Stimulated activated CD4-positive, alpha-beta T cell treated with anti-CD3 and anti-CD28 coated beads, Interleukin-15, amount 100 ng/mL, for 48 hours (primary cell): ENCODE data around the gene ARHGEF7.
"Not testable (repeated sequence)": the region's sequence is repeated elsewhere in the genome, so short reads cannot be mapped to it uniquely, and the experiment has no call there.

ENCODE experiments used
- DNase-seq, 2 donors: peaks; one replicate each; pipeline ENCODE4 v3.0.0-alpha.2; 2020; ENCODE audit warnings: low read depth in 2 of 2

ARHGEF7 gene

DNA sequence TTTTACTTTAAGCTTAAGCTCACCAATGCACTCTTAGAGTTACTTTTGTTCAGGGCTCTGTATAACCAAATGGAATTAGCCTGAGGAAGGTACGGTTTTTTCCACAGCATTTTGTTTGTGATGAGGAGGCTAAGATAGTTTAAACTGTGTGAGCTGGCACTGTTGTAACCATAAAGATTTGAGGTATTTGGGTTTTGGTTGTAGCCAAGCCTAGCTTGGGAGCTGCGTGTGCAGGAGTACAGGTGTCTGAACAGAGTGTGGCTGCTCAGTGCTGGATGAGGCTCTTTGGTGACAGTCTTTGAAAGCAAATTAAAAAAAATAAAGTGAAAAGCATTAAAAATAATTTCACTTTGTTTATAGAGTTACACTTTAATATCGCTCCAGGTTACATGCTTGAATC, 56.0 kb downstream of the ARHGEF7 start:
- DNase-seq, result no peak

DNA sequence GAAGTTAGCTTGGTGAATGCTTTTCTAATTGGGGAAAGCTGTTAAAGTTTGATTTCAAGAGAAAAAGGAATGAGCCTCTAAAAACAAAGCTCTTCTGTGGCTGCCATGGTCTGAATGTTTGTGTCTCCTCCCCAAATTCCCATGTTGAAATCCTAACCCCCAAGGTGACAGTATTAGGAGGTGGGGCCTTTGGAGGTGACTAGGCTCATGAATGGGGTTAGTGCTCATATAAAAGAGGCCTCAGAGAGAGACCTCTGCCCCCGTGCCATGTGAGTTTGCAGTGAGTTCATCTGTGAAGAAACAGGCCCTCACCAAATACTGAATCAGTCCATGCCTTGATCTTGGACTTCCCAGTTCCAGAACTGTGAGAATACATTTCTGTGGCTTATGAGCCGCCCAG, 56.5 kb downstream of the ARHGEF7 start:
- DNase-seq, result no peak

DNA sequence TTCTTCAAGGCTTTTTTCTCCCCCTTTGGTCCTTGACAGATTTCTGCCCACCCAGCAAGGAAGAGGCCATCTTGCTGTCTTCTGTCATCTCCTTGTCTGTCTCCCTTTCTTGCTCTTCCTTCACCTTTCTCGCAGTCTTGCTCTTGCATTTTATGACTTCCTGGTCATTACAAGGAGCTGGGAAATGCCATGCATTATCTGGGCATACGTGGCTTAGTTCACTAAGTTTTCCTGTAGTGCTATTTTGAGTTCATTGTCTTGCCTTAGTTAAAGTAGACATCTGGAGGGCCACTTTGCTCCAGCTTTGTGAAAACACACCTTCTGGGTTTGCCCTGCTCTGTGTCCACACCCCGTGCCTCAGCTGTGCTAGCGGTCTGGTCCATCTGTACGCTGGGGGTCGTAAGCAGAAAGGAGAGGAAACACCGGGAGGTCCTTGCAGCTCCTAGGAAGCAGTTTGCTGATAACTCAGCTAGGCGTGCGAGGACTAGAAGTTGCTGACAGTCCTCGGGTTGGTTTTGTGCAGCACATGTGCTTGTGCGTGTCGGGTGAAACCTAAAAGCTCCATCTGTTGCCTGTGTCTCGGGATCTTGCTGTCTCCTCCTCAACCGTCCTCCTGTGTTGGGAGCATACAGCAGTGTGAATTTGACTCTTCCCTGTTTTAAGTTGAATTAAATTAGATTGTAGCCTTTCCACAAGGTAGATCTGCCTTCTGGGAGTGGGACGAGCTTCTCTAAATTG, 59.4 kb downstream of the ARHGEF7 start:
- no peak for DNase-seq

DNA sequence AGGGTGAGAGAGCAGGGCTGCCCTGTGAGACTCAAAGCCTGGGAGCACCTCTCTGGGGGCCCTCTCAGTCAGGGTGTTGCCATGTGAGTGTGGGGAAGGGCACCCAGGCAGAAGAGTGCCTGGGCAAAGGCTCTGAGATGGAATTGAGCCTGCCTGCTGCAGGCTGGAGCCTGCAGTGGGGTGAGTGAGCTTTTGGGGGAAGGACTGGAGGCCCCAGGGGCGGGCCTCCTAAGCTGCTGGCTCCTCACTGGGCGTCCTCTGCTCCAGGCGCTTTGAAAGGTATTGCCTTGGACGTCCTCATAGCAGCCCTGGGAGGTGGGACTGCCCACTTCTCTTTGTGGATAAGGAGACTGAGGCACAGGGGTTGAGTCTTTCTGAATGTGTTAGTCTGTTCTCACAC, 60.3 kb downstream of the ARHGEF7 start:
- no peak for DNase-seq

DNA sequence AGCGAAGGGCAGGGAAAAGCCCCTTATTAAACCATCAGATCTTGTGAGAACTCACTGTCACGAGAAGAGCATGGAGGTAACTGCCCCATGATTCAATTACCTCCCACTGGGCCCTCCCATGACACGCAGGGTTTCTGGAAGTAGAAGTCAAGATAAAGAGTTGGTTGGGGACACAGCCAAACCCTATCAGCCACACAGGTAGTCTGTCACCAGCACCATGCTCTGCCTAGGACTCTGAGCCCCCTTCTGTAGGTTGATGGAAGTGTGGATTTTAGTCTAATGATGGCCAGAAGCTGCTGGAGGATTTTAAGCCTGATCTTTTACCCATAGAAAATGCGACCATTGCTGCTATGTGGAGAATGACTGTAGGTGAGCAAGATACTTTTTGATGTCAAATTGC, 60.8 kb downstream of the ARHGEF7 start:
- DNase-seq, result no peak

DNA sequence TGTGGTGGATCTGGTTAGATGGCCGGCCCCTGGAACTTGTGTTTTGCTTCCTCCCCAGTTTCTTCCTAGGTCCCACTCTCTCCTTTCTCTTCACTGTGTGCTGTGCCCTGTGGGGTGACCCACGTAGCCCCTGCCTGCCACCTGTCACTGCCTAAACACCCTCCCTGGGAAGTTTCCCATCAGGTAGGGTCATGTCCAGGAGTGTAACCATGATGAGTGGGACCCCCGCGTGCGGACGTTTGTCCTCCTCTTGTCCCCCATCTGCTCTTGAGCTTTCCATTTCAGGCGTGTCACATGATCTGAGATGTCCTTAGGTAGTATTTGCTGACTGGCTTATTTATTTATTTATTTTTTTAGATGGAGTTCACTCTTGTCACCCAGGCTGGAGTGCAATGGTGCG, 61.3 kb downstream of the ARHGEF7 start:
- DNase-seq, result no peak

DNA sequence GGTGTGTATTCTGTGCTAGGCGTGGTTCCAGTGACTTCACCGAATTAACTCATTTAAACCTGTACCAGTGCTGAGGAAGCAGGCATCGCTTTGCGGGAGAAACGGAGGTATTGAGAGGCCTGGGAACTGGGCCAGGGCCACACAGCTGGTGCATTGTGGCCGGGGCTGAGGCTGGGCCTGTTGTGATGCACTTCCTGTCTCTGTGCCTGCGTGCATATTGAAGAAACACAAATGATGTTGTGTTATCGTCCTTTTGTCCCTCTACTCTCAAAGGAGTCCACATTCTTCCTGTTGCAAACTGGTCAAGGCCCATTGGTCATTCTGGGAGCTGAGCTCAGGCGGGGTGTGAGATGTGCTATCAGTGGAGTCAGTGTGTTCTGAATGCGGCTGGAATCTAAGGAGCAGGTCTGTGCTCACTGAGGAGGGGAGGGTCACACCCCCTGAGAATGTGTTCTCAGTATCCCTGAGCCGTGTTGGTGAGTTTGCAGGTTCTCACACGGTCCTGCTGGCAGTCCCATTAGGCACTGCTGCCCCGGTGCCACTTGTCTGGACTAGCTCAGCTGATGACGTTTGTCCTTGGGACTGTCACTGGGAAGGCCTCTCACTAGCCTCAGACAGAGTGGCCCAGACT, 62.1 kb downstream of the ARHGEF7 start:
- DNase-seq, result no peak

DNA sequence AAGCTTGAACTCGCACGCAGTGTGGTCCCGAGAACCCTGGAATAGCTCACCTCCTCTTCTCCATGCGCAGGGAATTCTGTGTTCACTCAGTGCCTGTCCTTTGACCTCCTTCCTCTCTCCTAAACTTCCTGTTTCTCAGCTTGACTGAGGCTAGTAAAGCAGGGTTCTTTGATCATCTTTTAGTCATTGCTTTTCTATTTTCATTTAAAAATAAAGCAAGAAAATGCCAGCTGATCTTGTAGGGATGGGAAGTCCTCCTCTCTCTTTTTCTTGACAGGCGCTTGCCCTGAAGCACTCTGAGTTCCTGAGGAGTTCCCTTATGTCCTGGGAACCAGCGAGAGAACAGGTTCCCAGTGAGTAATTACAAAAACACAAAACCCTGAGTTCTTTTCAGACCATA, 62.8 kb downstream of the ARHGEF7 start:
- no peak for DNase-seq

DNA sequence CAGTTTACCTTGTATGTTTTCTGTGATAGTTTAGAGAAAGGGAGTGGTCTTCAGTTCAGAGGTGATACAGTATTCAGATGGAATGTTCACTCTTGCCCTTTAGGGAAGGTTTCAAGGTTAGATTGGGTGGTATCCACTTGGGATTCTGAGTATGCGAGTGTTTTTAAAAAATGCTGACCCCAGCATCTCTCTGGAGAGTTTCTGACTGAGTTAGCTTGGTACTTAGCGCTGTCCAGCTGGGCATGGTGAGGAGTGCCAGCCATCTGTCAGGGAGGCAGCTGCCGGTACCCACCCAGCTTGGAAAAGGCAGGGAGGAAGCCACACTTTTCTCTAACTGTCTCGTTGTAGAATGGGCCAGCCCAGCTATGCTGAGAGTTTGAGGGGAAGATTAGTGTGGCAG, 63.3 kb downstream of the ARHGEF7 start:
- DNase-seq, result no peak

DNA sequence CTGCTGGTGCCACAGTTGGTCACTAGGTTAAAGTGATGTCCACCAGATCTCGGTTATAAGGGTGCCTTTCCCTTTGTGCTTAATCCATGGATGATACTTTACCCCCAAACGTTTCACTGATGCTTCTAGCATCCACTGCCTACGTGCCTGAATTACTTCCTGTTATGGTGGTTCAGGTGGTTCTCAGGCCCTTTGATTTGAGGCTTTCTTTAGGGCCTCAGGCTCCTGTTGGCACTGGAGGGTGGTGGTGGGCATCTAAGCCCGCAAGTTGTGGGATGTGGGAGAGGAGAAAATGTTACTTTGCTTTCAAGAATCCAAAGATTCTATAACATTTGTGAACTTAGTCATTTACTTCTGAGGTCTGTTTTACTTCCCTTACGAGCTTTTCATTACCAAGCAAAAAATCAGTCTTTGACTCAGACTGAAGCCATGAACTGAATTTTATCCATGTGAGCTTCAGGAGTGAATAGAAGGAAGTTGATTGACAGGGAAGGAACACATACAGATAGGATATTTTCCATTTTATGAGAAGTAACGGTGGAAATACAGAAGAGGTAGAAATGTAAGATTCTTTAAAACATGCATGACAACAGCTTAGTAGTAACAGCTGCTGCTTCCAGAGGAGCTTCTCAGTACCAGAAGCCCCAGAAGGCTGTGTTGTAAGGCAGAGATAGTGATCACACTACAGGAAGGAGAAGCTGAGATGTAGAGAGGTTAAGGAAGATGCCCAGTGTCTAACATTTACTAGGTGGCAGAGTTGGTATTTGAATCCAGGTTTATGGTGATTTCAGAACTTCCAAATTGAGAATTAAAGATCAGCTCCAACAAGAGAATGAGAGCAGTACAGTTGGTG, 65.0 kb downstream of the ARHGEF7 start:
- DNase-seq, result no peak

DNA sequence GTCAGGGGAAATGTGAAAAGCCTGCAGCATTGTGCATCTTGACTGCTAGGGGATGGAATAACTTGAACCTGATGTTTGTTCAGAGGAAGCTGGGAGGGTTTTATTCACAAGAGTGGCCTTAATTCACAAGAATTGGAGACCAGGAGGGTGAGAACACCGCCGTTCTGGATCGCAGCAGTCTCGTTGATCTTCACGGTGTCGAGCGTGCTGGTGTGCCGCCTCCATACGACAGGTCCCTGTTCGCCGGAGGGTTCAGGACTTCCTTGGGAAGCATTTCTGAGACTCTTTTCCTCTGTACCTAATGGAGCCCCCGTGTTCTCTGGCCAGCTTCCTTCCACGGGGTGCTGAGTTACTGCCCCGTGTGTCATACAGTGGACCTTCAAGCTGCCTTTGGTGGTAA, 66.9 kb downstream of the ARHGEF7 start:
- no peak for DNase-seq

DNA sequence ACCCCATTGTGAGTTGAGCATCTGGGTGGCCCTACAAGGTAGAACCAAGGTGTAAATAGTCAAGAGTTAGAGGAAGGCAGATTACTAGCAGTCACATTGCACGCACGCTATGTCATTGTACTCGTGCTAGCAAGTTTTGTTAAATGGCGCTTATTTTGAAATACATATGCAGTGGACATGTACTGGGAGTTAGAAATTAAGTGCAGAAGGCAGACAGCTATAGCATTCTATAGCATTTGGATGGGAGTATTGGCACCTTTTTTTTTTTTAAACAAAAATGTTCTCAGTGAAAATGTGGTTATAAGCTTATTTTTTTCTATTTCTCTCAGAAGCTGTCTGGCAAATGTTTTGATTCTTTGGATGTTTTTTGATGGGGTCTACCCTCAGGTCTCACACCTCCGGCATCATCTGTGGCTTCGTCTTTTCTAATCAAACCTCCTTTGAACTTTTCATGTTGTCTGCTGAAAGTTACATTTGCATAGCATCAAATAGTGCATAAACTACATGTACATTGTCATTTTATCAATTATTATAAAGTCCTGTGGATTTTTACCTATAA, 68.1 kb downstream of the ARHGEF7 start:
- DNase-seq, result no peak

DNA sequence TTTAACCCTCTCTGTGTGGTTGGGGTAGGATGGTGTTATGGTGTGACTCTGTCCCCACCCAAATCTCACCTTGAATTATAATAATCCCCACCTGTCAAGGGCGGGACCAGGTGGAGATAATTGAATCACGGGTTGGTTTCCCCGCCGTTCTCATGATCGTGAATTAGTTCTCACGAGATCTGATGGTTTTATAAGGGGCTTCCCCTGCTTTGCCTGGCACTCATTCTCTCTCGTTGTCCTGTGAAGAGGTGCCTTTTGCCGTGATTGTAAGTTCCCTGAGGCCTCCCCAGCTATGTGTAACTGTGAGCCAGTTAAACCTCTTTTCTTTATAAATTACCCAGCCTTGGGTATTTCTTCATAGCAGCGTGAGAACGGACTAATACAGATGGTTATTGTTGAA, 68.8 kb downstream of the ARHGEF7 start:
- DNase-seq, result no peak

DNA sequence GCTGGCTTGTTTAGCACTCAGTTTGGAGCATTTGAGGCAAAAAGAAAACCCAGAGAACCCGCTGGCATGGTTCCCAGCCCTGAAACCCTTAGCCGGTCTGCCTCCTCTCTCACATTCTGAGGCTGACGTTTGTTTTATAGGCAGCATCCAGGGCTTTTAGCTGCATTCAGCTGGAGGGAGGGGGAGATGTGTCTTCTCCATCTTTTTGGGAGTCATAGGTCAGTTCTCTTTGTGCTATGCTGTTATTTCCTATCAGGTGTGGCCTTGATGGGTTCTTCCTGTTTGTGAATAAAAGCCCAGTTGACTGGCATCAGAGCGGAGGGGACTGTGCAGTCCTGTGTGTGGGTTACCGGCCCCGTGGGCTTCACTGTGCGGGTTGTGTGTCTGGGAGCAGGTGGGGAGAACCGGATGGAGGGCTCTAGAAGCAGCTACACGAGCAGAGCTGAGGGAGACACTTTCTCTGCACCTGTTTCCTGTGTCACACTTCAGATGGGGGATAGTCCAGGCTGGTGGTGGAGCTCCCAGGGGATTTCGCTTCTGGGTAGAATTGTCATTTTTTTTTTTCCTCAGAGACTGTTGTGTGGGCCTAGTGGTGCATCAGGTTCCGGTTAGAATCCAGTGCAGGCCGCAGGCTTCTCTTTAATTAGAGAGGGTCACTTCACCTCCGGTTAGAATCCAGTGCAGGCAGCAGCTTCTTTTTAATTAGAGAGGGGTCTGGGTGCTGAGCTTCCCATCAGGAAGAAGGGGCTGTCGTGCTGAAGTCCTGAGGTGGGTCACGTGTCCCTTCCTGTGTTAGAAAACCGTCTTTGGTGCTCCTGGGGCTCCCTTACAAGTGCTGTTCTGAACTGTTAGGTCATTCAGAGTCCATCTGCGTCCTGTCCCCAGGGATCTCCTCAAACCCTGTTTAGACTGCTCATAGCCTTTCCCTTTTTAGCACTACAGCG, 69.6 kb downstream of the ARHGEF7 start:
- no peak for DNase-seq

DNA sequence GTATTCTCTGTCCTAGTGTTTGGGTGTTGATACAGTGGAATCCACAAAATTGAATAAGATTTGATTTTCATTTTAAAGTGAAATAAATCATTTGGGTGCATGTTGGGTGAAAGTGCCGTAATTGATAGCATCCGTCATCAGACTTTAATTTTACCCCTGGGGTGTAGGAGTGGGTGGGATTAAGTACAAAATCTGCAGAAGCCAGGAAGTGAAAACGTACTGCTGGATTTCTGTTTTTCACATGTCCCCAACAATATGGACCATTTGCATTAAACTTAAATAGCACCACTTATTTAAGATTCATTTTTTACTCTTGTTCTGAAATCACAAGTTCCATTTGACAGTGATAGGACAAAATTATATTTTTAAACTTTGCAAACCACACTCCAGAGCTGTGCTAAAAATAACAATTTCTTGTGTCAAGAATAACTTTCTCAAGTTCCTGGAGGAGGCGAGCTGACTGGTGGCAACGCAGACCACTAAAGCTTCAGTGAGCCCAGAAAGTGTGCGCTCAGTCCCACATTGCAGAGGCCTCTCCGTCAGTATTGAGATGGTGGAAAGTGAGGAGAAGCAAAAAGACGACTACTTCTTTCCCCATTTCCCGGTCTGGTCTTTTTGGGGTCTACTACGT, 71.3 kb downstream of the ARHGEF7 start:
- DNase-seq, result no peak

DNA sequence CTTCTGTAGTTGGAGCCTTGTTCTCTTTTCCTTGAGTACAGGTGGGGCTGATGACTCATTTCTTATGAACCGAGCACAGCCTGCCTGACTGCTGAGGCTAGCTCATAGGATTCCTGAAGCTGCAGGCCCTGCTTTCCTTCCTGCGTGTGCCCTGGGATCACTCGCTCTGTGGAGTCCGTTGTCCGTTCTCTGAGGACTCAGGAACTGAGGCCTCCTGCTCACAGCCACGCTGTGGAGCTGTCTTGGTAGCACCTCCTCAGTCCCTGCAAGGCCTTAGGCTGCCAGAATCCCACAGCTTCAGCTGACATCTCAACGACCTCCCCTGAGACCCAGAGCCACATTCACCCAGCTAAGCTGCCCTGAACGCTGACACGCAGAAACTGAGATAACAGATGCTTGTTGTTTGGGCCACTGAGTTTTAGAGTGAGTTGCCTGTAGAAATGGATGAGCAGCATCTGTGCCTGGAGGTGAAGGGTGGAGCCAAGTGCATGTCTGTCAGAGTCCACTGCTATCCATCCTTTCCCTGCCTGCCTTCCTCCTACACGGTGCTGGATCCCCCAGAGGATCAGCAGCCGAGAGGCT, 72.9 kb downstream of the ARHGEF7 start:
- DNase-seq, result no peak

DNA sequence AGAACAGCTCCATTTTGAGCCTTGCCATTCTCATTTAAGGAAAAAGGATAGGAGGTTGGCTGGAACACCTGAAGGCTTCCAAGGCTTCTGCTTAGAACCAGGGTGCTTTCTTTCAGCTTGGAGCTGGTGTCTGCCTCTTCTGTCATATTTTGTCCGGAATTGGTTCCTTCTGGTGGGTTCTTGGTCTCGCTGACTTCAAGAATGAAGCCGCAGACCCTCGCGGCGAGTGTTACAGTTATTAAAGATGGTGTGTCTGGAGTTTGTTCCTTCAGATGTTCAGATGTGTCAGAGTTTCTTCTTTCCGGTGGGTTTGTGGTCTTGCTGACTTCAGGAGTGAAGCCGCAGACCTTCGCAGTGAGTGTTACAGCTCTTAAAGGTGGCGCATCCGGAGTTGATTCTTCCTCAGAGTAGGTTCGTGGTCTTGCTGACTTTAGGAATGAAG, 74.0 kb downstream of the ARHGEF7 start:
- DNase-seq, result peak; percentile 24 to 41

DNA sequence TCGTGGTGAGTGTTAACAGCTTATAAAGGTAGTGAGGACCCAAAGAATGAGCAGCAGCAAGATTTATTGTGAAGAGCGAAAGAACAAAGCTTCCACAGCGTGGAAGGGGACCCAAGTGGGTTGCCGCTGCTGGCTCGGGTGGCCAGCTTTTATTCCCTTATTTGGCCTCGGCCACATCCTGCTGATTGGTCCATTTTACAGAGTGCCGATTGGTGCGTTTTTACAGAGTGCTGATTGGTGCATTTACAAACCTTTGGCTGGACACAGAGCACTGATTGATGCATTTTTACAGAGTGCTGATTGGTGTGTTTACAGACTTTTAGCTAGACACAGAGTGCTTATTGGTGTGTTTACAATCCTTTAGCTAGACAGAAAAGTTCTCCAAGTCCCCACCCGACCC, 74.4 kb downstream of the ARHGEF7 start:
- not testable (repeated sequence) for DNase-seq

DNA sequence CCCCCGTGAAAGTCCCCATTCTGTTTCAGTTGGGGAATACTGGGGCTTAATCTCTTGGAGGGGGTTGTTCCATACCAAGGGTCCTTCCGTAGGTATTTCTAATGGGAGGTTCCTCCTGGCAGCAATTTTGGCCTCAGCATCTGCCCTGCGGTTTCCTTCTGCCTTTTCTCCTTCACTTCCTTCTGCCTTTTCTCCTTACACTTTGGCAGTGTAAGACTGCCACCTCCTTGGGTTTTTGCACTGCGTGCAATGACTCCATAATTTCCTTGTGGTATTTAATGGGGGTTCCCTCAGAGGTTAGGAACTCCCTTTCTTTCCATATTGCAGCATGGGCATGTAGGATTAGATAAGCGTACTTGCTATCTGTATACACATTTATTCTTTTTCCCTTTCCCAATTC, 78.1 kb downstream of the ARHGEF7 start:
- not testable (repeated sequence) for DNase-seq

DNA sequence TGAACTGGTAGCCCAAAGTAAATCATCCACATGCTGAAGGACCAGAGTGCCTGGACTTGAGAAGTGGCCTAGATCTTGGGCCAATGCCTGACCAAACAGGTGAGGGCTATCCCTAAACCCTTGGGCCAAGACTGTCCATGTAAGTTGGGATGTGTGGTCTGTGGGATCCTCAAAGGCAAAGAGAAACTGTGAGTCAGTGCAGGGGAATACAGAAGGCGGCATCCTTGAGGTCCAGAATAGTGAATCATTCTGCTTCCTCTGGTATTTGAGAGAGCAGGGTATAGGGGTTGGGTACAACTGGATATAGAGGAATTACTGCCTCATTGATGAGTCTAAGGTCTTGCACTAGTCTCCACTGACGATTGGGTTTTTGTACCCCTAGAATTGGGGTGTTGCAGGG, 79.5 kb downstream of the ARHGEF7 start:
- DNase-seq, result not testable (repeated sequence)
